ENCODE data around the gene CTCF.
A peak's percentile ranks its signal among the peaks of the same experiment; 100 is the strongest.

CTCF gene

DNA sequence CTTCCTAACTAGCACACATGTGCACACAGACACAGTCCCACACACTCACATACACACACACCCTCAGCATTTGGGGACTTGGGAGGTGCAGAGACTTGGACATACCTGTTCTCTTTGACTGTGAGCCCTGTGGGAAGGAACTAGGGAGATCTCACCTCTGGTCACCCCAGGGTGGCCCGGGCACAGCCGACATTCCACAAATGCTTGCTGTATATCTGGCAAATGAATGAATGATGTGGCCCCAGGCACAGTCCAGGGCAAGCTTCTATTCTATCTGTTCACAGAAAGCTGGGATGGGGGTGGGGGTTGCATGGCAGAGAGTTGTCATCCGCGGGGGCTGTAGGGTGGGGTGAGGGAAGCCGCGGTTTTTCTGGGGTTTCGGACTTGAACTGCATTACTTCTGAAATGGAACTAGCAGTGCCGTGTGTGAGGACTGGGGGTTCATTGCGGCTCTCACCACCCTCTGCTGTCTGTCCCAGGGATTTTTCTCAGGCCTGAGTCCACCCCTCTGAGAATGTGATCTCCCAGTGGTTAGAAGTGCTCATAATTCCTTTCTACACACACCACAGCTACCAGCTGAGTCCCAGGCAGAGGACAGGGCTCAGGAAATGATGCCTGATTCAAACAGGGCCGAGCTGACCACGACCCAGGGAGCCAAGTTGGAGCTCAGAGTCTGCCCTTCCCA lies 37.0 kb upstream of the CTCF start:
- H4K20me1 ChIP-seq (ENCODE audit: insufficient read depth, low read length, poor library complexity, severe bottlenecking), result no peaks in the 10 kb centered on the region
- no peak overlapping the region for H3K4me2 ChIP-seq (ENCODE audit: low read depth, low read length, poor library complexity, severe bottlenecking)
- H3K36me3 ChIP-seq (ENCODE audit: insufficient read depth, low read length), result no peaks in the 10 kb centered on the region
- H3K79me2 ChIP-seq (ENCODE audit: insufficient read depth, low read length), result peaks cover 11% of the 10 kb centered on the region; the same call in 1 of the 2 replicates
- no peak overlapping the region for H2AFZ ChIP-seq (ENCODE audit: low read length)
- H3F3A ChIP-seq (ENCODE audit: low read depth), result peaks cover 3% of the 10 kb centered on the region
- peaks cover 3% of the 10 kb centered on the region for H3K4me1 ChIP-seq (ENCODE audit: insufficient read depth, low read length, poor library complexity, severe bottlenecking)
- no peak overlapping the region for H3K9ac ChIP-seq (ENCODE audit: low read depth, low read length, poor library complexity, severe bottlenecking)
- H3K9me2 ChIP-seq (replicated peaks; ENCODE audit: low read depth, low read length), result no peaks in the 10 kb centered on the region
- TF ChIP-seq, protein P1, sequence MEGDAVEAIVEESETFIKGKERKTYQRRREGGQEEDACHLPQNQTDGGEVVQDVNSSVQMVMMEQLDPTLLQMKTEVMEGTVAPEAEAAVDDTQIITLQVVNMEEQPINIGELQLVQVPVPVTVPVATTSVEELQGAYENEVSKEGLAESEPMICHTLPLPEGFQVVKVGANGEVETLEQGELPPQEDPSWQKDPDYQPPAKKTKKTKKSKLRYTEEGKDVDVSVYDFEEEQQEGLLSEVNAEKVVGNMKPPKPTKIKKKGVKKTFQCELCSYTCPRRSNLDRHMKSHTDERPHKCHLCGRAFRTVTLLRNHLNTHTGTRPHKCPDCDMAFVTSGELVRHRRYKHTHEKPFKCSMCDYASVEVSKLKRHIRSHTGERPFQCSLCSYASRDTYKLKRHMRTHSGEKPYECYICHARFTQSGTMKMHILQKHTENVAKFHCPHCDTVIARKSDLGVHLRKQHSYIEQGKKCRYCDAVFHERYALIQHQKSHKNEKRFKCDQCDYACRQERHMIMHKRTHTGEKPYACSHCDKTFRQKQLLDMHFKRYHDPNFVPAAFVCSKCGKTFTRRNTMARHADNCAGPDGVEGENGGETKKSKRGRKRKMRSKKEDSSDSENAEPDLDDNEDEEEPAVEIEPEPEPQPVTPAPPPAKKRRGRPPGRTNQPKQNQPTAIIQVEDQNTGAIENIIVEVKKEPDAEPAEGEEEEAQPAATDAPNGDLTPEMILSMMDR (conservative IDR thresholded peaks at IDR 0.05; ENCODE audit: low read length), result no peak
- no peak for TF ChIP-seq EZH2phosphoT487 (IDR thresholded peaks at IDR 0.05; ENCODE audit: borderline replicate concordance)
- no peaks in the 10 kb centered on the region for H3K9me3 ChIP-seq (ENCODE audit: insufficient read depth, low read depth, low read length)
- H3K4me3 ChIP-seq (ENCODE audit: low read length, poor library complexity, severe bottlenecking), result no peak overlapping the region
- H3K27me3 ChIP-seq (ENCODE audit: insufficient read depth, low read length, poor library complexity, severe bottlenecking), result no peaks in the 10 kb centered on the region

DNA sequence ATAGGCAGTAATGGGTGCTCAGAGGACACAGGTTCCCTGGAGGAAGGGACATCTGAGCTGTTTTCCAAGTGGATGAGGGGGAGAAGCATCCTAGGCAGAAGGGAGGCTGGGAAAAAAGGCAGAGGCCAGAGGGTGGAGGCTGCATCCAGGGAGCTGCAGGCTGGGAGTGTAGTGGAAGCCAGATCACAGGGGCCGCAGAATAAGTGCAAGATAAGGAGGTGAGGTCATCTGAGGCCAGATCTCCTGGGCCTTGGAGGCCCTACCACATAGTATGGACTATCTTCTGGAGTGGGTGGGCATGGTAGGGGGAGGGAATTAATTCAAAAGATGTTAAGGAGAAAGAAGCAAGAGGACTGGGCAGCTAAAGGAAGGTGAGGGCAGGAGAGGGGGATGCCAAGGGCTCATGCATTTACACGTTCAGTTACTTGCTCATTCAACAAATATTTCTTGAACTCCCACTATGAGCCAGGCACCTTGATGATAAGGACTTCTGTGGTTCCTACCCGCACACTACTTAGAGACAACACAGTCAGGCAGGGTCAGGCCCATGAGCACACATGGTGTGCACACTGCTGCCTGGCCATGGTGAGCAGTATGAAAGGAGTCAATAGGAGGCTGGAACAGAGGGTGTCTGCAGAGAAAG lies 36.1 kb upstream of the CTCF start:
- H2AFZ ChIP-seq (ENCODE audit: low read length), result no peak overlapping the region
- H3K79me2 ChIP-seq (ENCODE audit: insufficient read depth, low read length), result peaks cover 16% of the 10 kb centered on the region; the same call in 1 of the 2 replicates
- peaks cover 1% of the 10 kb centered on the region for H3F3A ChIP-seq (ENCODE audit: low read depth)
- H3K4me1 ChIP-seq (ENCODE audit: insufficient read depth, low read length, poor library complexity, severe bottlenecking), result peaks cover 5% of the 10 kb centered on the region
- no peak overlapping the region for H3K4me3 ChIP-seq (ENCODE audit: low read length, poor library complexity, severe bottlenecking)
- no peak overlapping the region for H3K4me2 ChIP-seq (ENCODE audit: low read depth, low read length, poor library complexity, severe bottlenecking)
- no peaks in the 10 kb centered on the region for H3K27me3 ChIP-seq (ENCODE audit: insufficient read depth, low read length, poor library complexity, severe bottlenecking)
- no peaks in the 10 kb centered on the region for H3K9me2 ChIP-seq (replicated peaks; ENCODE audit: low read depth, low read length)
- no peaks in the 10 kb centered on the region for H3K36me3 ChIP-seq (ENCODE audit: insufficient read depth, low read length)
- H3K9me3 ChIP-seq (ENCODE audit: insufficient read depth, low read depth, low read length), result no peaks in the 10 kb centered on the region
- TF ChIP-seq EZH2phosphoT487 (IDR thresholded peaks at IDR 0.05; ENCODE audit: borderline replicate concordance), result no peak
- TF ChIP-seq, protein P1 (conservative IDR thresholded peaks at IDR 0.05; ENCODE audit: low read length), result no peak
- H4K20me1 ChIP-seq (ENCODE audit: insufficient read depth, low read length, poor library complexity, severe bottlenecking), result no peaks in the 10 kb centered on the region
- no peak overlapping the region for H3K9ac ChIP-seq (ENCODE audit: low read depth, low read length, poor library complexity, severe bottlenecking)

DNA sequence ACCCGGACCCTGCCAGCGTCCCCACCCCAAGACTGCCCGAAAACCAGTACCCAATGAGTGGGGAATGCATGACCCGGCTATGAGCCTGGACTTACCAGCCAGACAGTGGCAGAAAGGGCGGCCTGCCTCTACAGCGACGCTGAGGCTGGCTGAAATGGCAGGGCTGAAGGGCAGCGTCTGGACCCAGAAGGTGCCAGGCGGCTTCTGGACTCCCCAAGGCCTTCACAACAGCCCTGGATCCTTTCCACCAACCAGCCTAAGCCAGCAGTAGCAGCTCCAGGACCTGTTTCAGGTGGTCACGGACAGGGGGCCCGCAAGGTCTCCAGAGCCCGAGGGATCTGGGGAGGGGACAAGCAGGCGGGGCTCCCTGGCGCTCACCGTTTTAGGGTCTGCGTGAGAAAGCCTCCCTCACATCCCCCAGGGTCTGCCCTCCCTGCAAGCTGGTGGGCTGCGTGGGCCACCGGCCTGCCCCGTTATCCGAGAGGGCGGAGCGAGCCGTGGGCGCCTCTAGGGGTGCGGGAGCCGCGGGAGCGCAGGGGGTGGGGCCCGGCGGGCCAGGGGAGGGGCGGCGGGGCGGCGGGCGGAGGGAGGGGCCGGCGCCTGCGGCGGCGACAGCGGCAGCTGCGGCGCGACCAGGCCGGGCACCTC lies 34.0 kb upstream of the CTCF start, which contains the start of gene RIPOR1:
Gene RIPOR1 (plus strand): TSS at position 608 of the 648 bp plus-strand sequence. CDS start 9,618 bp downstream, outside the sequence.
- TF ChIP-seq EZH2phosphoT487 (IDR thresholded peaks at IDR 0.05; ENCODE audit: borderline replicate concordance), result no peak
- TF ChIP-seq, protein P1 (conservative IDR thresholded peaks at IDR 0.05; ENCODE audit: low read length), result no peak
- peak within 1 kb of the TSS; percentile 73 for H3K9ac ChIP-seq (ENCODE audit: low read depth, low read length, poor library complexity, severe bottlenecking)
- H4K20me1 ChIP-seq (ENCODE audit: insufficient read depth, low read length, poor library complexity, severe bottlenecking), result no peaks in the 10 kb centered on the region
- peaks cover 7% of the 10 kb centered on the region for H3K4me1 ChIP-seq (ENCODE audit: insufficient read depth, low read length, poor library complexity, severe bottlenecking)
- 0 out of 2 replicates have a peak, but pooled peaks cover 2% of the 10 kb centered on the region for H3F3A ChIP-seq (ENCODE audit: low read depth)
- H3K36me3 ChIP-seq (ENCODE audit: insufficient read depth, low read length), result no peaks in the 10 kb centered on the region
- H3K27me3 ChIP-seq (ENCODE audit: insufficient read depth, low read length, poor library complexity, severe bottlenecking), result no peaks in the 10 kb centered on the region
- H2AFZ ChIP-seq (ENCODE audit: low read length), result peak within 1 kb of the TSS; percentile 58
- peaks cover 16% of the 10 kb centered on the region; the same call in 1 of the 2 replicates for H3K79me2 ChIP-seq (ENCODE audit: insufficient read depth, low read length)
- H3K4me3 ChIP-seq (ENCODE audit: low read length, poor library complexity, severe bottlenecking), result peak within 1 kb of the TSS; percentile 73
- H3K9me3 ChIP-seq (ENCODE audit: insufficient read depth, low read depth, low read length), result no peaks in the 10 kb centered on the region
- no peaks in the 10 kb centered on the region for H3K9me2 ChIP-seq (replicated peaks; ENCODE audit: low read depth, low read length)
- peak within 1 kb of the TSS; percentile 92 for H3K4me2 ChIP-seq (ENCODE audit: low read depth, low read length, poor library complexity, severe bottlenecking)
